A549 treated with Mapracorat at 1 μM for 4 hours (cell line): ENCODE measurements around the gene MAGEA9. TPM values are rescaled to one million over a fixed set of nuclear protein-coding genes. Genes with fewer than 3 reads are reported as not detected.

Experiments used
- total RNA-seq: library from RNA; stranded (reverse); fragments of 200-300 nt; extraction: Qiagen RNA extraction; gene quantifications from 5 replicates; pipeline ENCODE4 v1.2.3, GENCODE V29; 2022

MAGEA9 gene, protein sequence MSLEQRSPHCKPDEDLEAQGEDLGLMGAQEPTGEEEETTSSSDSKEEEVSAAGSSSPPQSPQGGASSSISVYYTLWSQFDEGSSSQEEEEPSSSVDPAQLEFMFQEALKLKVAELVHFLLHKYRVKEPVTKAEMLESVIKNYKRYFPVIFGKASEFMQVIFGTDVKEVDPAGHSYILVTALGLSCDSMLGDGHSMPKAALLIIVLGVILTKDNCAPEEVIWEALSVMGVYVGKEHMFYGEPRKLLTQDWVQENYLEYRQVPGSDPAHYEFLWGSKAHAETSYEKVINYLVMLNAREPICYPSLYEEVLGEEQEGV
- total RNA-seq = not detected in 5 replicates

GRCh38 chrX:149781727-149782126 is at the start of gene MAGEA9:
Gene MAGEA9, plus strand, starts transcription at chrX:149781930. Its CDS starts 4,281 bp downstream, at chrX:149786211.

DNA sequence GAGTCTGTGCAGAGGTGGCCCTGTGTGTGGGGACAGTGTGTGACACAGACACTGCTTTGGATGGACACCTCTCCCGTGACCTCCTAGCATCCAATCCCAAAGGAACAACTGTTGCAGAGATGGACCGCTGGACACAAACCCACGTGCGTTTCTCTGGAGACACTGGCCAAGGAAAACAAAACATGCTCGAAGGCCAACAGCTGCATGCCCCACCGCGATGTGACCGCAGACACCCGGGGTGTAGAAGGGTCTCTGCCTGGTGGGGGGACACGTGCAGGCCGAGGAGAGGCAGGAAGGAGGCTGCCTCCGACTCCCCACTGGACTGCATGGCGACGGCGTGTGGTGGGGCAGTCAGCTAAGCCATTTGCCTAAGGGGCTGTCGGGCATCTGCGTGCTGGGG is 8.0 kb upstream of the MAGEA9 start, which contains the start of gene HSFX1:
Gene HSFX1, plus strand, starts transcription at position 301 of the 400 bp plus-strand sequence. CDS start 614 bp downstream, outside the sequence.

Other genes starting within 250 kb of the MAGEA9 start
- 19.7 to 23.2 TPM (median 21.7 TPM) in 5 replicates for gene EOLA1, start 240.9 kb upstream of the MAGEA9 start, total RNA-seq
- not detected in 5 replicates for gene HSFX3, start 232.0 kb upstream of the MAGEA9 start, total RNA-seq
- gene MAGEA9B, start 194.5 kb upstream of the MAGEA9 start, total RNA-seq = not detected in 5 replicates
- gene HSFX2, start 186.6 kb upstream of the MAGEA9 start, total RNA-seq = 0.14 to 0.27 TPM (median 0.17 TPM) in 3 of 5 replicates, not detected in the others
- 25.7 to 28.7 TPM (median 27.0 TPM) in 5 replicates for gene TMEM185A, start 150.1 kb upstream of the MAGEA9 start, total RNA-seq
- 0.07 TPM in 1 of 5 replicates, not detected in the others for gene MAGEA11, start 69.9 kb upstream of the MAGEA9 start, total RNA-seq
- gene HSFX1, start 7.9 kb upstream of the MAGEA9 start, total RNA-seq = 0.09 to 0.53 TPM (median 0.24 TPM) in 5 replicates
- not detected in 5 replicates for gene MAGEA8, start 99.3 kb downstream of the MAGEA9 start, total RNA-seq
- gene HSFX4, start 147.6 kb downstream of the MAGEA9 start, total RNA-seq = not detected in 5 replicates
- 52.9 to 66.5 TPM (median 57.8 TPM) in 5 replicates for gene EOLA2, start 156.6 kb downstream of the MAGEA9 start, total RNA-seq